CD4-positive, alpha-beta T cell treated with Interleukin-6 at 100 ng/mL for 8 hours (primary cell): ENCODE results near the gene DLG5.
A peak's percentile ranks its signal among the peaks of the same experiment; 100 is the strongest.

Experiments
- DNase-seq: peaks from one replicate; pipeline ENCODE4 v3.0.0-alpha.2; 2020; ENCODE audit warnings: mixed read lengths, low spot score

The DLG5 gene

GRCh38 chr10:77865580-77866324, 60.8 kb downstream of the DLG5 start:
- DNase-seq, result no peak

GRCh38 chr10:77864151-77864851, 62.3 kb downstream of the DLG5 start:
- no peak for DNase-seq

GRCh38 chr10:77863446-77863845, 63.1 kb downstream of the DLG5 start:
- DNase-seq, result no peak

- DNase-seq, result no peak
Observed at GRCh38 chr10:77862595-77862994, 64.0 kb downstream of the DLG5 start.

GRCh38 chr10:77861366-77861765, 65.2 kb downstream of the DLG5 start:
- no peak for DNase-seq

- no peak for DNase-seq
Observed at GRCh38 chr10:77859865-77860282, 66.7 kb downstream of the DLG5 start.

- DNase-seq, result no peak
Observed at GRCh38 chr10:77859200-77859864, 67.2 kb downstream of the DLG5 start.

GRCh38 chr10:77857272-77857671, 69.3 kb downstream of the DLG5 start:
- DNase-seq, result no peak

- no peak for DNase-seq
Observed at GRCh38 chr10:77856566-77856965, 70.0 kb downstream of the DLG5 start.

- no peak for DNase-seq
Observed at GRCh38 chr10:77855404-77856155, 71.0 kb downstream of the DLG5 start.

GRCh38 chr10:77854115-77854514, 72.4 kb downstream of the DLG5 start:
- no peak for DNase-seq

- no peak for DNase-seq
Observed at GRCh38 chr10:77853256-77853655, 73.3 kb downstream of the DLG5 start.

GRCh38 chr10:77850620-77851231, 75.8 kb downstream of the DLG5 start:
- DNase-seq, result no peak

GRCh38 chr10:77849039-77849664, 77.4 kb downstream of the DLG5 start:
- DNase-seq, result no peak

GRCh38 chr10:77846718-77847311, 79.7 kb downstream of the DLG5 start:
- DNase-seq, result peak; percentile 43

GRCh38 chr10:77845451-77845850, 81.1 kb downstream of the DLG5 start:
- no peak for DNase-seq

- no peak for DNase-seq
Observed at GRCh38 chr10:77844713-77845445, 81.7 kb downstream of the DLG5 start.

- DNase-seq, result no peak
Observed at GRCh38 chr10:77844177-77844576, 82.4 kb downstream of the DLG5 start.

GRCh38 chr10:77843264-77843663, 83.3 kb downstream of the DLG5 start:
- DNase-seq, result no peak

- no peak for DNase-seq
Observed at GRCh38 chr10:77842652-77843212, 83.8 kb downstream of the DLG5 start.
